GM19035 (cell line): ENCODE results near the gene HIRA.
A peak's percentile ranks its signal among the peaks of the same experiment; 100 is the strongest.
"Not testable (repeated sequence)": the region's sequence is repeated elsewhere in the genome, so short reads cannot be mapped to it uniquely, and the experiment has no call there.

ENCODE experiments used
- ATAC-seq: cut with Tn5 transposase; IDR thresholded peaks from one replicate; pipeline ENCODE4 v1.9.1; 2021; ENCODE audit not compliant: unreplicated experiment

The HIRA gene

GRCh38 chr22:19336133-19337075, 95.1 kb downstream of the HIRA start:
- no peak for ATAC-seq

DNA sequence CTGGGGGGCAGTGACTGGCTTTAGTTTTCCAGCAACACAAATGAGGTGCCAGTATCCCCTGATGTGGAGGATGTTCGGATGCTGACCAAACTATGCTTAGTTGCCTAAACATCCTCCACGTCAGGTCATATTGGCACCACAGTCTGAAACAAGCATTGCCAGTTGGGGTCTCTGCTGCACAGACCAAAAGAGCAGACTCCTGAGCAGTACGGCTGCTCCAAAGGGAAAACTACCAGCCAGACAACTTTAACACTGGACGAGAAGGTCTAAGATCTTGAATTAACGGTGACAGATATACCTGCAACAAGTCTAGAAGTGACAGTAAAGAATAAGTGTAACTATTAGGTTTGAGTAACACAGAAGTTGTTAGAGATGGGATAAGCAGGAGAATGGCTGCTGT, 99.6 kb downstream of the HIRA start:
- ATAC-seq, result no peak

GRCh38 chr22:19331474-19331873, 100.1 kb downstream of the HIRA start:
- no peak for ATAC-seq

DNA sequence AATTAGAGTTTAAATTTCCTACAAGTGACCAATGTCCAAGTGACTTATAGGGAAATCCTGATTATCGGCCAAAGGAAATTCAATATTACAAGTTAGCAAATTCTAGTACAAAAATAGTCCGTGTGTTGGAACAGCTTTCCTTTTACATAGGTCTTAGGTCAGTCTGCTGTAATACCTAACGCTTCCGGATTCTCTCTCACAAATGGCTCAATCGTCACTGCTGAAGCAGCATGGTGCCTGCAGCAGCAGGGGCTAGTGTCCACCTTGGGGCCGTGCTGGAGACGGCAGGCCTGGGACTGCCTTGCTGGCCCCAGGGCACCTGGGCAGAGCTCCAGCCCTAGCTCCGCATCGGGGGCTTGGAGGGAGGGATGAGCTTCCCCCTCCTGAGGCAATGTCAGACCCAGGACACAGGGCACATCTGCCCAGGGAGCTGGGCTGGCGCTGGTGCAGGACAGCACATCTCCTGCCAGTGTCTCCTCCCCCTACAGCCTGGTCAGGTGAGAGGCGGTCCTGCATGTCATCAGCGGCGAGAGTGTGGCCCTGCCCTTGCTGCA, 100.6 kb downstream of the HIRA start:
- no peak for ATAC-seq

GRCh38 chr22:19330205-19330604, 101.3 kb downstream of the HIRA start:
- ATAC-seq, result not testable (repeated sequence)

GRCh38 chr22:19329454-19329853, 102.1 kb downstream of the HIRA start:
- no peak for ATAC-seq

DNA sequence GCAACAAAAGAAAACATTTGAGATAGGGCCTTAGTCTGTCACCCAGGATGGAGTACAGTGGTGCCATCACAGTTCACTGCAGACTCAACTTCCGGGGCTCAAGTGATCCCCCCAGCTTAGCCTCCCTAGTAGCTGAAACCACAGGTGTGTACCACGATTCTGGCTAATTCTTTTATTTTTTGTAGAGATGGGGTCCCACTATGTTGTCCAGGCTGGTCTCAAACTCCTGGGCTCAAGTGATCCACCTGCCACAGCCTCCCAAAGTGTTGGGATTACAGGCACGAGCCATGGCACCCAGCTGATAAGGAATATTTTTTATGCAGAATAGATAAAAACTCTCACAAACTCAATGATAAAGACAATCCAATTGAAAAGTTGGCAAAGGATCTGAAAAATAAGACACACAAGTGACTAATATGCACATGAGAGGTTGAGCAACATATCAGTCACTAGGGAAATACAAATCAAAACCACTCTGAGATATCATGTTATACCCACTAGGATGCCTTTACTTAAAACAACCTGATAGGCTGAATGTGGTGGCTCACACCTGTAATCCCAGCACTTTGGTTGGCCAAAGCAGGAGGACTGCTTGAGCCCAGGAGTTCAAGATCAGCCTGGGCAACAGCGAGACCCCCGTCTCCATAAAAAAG, 106.1 kb downstream of the HIRA start:
- ATAC-seq, result no peak

DNA sequence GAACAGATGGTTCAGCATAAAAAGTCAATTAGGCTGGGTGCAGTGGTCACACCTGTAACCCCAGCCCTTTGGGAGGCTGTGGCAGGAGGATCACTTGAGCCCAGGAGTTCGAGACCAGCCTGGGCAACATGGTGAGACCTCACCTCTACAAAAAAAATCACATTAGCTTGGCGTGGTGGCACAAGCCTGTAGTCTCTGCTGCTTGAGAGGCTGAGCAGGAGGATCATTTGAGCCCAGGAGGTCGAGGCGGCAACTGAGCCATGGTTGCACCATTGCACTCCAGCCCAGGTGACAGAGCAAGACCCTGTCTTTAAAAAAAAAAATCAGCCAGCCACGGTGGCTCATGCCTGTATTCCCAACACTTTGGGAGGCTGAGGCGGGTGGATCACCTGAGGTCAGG, 108.1 kb downstream of the HIRA start:
- not testable (repeated sequence) for ATAC-seq

- ATAC-seq, result no peak
Measured at GRCh38 chr22:19321757-19322156, 109.8 kb downstream of the HIRA start.

- ATAC-seq, result not testable (repeated sequence)
Measured at GRCh38 chr22:19320136-19320535, 111.4 kb downstream of the HIRA start.

DNA sequence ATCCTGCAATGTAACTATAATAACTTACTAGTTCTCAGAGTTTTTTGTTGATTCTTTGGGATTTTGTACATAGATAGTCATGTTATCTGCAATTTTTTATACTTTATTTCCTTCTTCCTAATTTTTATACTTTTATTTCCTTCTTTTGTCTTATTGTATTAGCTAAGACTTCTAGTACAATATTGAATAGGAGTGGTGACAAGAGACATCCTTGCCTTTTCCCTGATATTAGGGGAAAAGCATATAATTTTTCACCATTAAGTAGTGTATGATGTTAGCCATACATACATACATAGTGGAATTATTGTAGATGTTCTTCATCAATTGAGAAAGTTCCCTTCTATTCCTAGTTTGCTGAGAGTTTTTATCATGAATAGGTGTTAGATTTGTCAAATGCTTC, 112.3 kb downstream of the HIRA start:
- ATAC-seq, result no peak

DNA sequence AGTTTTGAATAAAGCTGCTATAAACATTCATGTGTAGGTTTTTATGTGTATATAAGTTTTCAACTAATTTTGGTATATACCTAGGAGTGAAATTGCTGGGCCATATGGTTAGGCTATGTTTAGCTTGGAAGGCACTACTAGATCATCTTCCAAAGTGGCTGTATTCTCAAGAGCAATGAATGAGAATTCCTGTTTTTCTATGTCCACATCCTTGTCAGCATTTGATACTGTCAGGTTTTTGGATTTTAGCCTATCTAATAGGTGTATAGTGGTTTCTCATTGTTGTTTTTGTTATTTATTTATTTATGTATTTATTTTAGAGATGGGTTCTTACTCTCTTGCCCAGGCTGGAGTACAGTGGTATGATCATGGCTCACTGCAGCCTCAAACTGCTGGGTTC, 113.7 kb downstream of the HIRA start:
- ATAC-seq, result no peak

- no peak for ATAC-seq
Measured at GRCh38 chr22:19307872-19308271, 123.7 kb downstream of the HIRA start.

- ATAC-seq, result not testable (repeated sequence)
Measured at GRCh38 chr22:19306535-19306934, 125.0 kb downstream of the HIRA start.

DNA sequence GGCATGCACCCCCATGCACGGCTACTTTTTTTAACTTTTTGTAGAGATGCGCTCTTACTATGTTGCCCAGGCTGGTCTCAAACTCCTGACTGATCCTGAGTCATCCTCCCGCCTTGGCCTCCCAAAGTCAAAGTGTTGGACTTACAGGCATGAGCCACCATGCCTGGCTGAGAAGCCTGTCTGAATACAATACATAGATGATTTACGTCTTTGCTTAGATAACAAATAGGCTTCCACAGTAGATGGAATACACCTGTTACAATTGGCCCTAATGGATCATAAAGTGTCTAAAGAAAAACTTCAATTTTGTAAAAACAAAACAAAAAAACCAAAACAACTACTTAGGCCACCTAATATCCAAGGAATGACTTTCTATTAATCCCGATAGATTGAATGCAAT, 127.0 kb downstream of the HIRA start:
- no peak for ATAC-seq

DNA sequence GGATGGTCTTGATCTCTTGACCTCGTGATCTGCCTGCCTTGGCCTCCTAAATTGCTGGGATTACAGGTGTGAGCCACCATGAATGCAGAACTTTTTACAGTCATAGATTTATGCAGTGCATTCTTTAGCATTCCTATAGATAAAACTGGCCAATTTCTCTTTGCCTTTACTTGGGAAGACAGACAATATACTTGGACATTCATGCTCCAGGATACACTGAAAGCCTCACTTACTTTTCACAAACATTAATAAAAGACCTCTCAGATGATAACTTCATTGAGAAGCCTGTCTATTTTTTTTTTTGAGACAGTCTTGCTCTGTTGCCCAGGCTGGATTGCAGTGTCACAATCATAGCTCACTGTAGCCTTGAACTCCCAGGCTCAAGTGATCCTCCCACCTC, 127.7 kb downstream of the HIRA start:
- no peak for ATAC-seq

DNA sequence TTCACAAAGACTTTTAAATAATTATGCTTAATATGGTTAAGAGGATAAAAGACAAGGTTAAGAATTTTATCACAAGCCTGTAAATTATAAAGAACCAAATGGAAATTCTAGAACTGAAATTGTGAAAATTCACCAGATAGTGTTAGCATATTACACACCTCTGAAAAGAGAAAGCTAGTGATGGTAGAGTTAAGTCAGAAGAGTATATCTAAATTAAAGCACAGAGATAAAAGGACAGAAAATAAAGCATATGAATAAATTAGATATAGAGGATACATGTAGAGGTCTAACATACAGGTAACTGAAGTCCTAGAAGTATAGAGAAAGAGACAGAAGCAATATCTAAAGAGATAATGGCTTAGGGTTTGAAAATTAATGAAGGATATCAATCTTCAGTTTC, 135.8 kb downstream of the HIRA start:
- no peak for ATAC-seq

DNA sequence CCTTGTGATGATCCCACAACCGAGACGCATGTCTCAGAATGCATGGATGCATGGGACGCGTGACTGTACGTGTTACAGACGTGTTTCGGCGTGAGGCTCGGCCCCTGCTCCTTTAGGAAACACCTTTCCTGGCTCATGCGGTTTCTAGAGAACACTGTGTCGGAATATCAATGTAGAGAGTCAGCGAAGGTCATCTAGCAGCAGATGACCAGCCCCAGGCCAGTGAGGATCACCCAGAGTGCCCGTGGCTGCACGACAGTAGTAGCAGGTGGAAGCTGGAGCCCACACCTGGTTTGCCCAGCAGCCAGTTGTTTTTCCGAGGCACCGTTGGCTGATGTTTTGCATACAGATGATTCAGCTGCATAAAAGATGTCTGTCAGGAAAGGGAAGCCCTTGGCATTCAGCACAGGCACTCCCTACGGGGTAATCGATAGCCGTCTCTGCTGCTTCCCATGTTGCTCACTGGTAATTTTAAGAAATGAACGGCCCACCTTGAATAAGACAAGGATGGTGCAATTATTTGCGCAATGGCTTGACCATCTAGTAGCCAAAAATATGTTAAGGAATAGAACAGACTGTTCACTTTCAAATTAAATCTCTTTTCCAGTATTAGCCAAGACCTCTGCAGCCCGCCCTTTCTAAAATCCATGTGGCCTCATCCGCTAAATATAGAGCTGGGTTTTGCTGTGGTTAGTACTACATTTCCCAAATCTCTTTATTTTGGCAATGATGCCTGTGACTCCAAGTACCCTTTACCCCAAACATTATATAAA, 138.9 kb downstream of the HIRA start:
- no peak for ATAC-seq

DNA sequence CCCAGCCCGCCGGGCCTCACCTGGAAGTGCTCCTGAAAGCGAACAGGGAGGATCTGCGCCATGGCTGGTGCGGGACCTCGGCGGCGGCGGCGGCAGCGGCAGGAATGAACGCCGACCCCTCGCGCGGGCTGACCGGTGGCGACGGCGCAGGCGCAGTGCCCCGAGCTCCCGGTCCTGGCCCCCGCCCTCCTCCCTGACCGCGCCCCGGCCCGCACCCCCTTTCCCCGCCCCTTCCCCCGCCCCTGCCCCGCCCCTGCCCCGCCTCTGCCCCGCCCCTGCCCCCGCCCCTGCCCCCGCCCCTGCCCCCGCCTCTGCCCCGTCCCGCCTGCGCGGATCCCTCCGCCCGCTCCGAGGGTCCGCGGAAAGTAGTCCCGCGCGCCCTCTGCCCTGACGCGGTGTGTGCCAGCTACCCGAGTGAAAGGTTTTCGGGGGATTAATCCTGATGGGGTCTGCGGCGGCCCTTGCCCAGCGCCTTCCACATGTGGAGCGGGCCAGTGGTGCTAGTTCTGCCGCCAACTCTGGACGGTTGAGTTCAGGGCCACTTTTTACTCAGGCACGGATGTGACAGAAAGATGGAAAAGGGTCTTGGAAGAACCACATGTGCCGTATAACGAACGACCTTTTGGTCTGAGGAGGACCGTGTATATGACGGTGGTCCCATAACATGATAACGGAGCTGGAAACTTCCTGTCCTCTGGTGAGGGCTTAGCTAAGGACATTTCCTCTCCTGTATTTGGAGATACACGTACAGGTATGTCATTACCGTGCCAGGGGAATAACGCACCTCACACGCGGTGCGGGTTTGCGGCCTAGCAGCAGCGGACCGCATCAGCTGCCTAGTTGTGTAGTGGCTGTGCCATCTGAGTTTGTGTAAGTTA, 139.7 kb downstream of the HIRA start, which contains the start of gene CLTCL1:
CLTCL1 (minus strand) TSS at position 140 of the 878 bp plus-strand sequence; CDS start at position 62, 78 bp downstream.
- peak; percentile 74 for ATAC-seq

- ATAC-seq, result peak; percentile 37
Measured at GRCh38 chr22:19291218-19291579, 140.3 kb downstream of the HIRA start.
